ENCODE data around the gene CEP72. TPM values are rescaled to one million over a fixed set of nuclear protein-coding genes. Genes with fewer than 3 reads are reported as not detected.
"Not testable (repeated sequence)": the region's sequence is repeated elsewhere in the genome, so short reads cannot be mapped to it uniquely, and the experiment has no call there.

The CEP72 gene
- total RNA-seq, 1 experiment from 2014 or later: 17.3 TPM

GRCh38 chr5:677131-678101 is 65.3 kb downstream of the CEP72 start:
- no peaks in the 10 kb centered on the region for H3K36me3 ChIP-seq (ENCODE audit: low read depth, low read length)
- no peak overlapping the region for H3K9ac ChIP-seq (ENCODE audit: low read length)
- intact Hi-C loops (cut with micrococcal nuclease): no loop called here
- no TSS peak for BruUV-seq (replicated peaks)
- no peak overlapping the region for H3K4me3 ChIP-seq (ENCODE audit: low read length)
- POLR2A ChIA-PET (ENCODE audit: unreplicated experiment): no interaction called here
- no peak overlapping the region for H2AFZ ChIP-seq (ENCODE audit: low read length)
- TF ChIP-seq, protein P1, sequence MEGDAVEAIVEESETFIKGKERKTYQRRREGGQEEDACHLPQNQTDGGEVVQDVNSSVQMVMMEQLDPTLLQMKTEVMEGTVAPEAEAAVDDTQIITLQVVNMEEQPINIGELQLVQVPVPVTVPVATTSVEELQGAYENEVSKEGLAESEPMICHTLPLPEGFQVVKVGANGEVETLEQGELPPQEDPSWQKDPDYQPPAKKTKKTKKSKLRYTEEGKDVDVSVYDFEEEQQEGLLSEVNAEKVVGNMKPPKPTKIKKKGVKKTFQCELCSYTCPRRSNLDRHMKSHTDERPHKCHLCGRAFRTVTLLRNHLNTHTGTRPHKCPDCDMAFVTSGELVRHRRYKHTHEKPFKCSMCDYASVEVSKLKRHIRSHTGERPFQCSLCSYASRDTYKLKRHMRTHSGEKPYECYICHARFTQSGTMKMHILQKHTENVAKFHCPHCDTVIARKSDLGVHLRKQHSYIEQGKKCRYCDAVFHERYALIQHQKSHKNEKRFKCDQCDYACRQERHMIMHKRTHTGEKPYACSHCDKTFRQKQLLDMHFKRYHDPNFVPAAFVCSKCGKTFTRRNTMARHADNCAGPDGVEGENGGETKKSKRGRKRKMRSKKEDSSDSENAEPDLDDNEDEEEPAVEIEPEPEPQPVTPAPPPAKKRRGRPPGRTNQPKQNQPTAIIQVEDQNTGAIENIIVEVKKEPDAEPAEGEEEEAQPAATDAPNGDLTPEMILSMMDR (conservative IDR thresholded peaks at IDR 0.05; ENCODE audit: low read depth, low read length): no peak
- TF ChIP-seq EZH2phosphoT487 (IDR thresholded peaks at IDR 0.05; ENCODE audit: borderline replicate concordance, low read length): no peak
- no peak for TF ChIP-seq EZH2 (IDR thresholded peaks at IDR 0.05; ENCODE audit: low read length, unreplicated experiment)
- H3K27ac ChIP-seq (ENCODE audit: low read length): no peak overlapping the region
- CTCF ChIA-PET: no interaction called here
- H3K9me3 ChIP-seq (ENCODE audit: low read length): no peaks in the 10 kb centered on the region
- H4K20me1 ChIP-seq (ENCODE audit: low read length): no peaks in the 10 kb centered on the region
- ATAC-seq (no peak), DNase-seq (no peak)
- H3K4me2 ChIP-seq (ENCODE audit: low read length): no peak overlapping the region
- peaks cover 16% of the 10 kb centered on the region for H3K4me1 ChIP-seq (ENCODE audit: insufficient read depth, low read length)
- H3K79me2 ChIP-seq (ENCODE audit: low read length): no peaks in the 10 kb centered on the region
- H3K9me2 ChIP-seq (replicated peaks; ENCODE audit: low read length): no peaks in the 10 kb centered on the region
- no peaks in the 10 kb centered on the region for H3F3A ChIP-seq (ENCODE audit: low read length, unreplicated experiment)
- H3K27me3 ChIP-seq (ENCODE audit: low read length): no peaks in the 10 kb centered on the region

DNA sequence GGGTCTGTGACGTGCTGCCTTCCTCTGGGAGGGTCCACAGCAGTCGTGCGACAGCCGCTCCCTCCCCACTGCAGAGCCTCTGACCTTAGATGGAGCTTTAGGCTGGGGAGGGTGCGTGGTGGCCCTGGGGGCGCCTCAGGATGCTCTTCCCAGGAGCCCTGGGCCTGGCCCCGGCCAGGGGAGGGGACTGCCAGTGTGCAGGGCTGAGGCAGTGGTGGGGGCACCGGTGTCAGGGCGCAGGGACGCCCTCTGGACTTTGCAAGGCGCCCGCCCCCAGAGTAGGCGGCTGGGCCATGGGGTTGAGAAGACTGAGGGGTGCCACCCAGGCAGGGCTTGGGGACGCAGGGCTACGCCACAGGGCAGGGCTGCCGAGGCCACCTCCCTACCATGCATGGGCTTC is 66.4 kb downstream of the CEP72 start:
- H3K9ac ChIP-seq (ENCODE audit: low read length); H3F3A ChIP-seq (ENCODE audit: low read length, unreplicated experiment); POLR2A ChIA-PET (ENCODE audit: unreplicated experiment); H3K4me1 ChIP-seq (ENCODE audit: insufficient read depth, low read length); H3K4me3 ChIP-seq (ENCODE audit: low read length); H4K20me1 ChIP-seq (ENCODE audit: low read length); BruUV-seq (replicated peaks); H3K9me2 ChIP-seq (replicated peaks; ENCODE audit: low read length); H3K9me3 ChIP-seq (ENCODE audit: low read length); intact Hi-C loops (cut with micrococcal nuclease); CTCF ChIA-PET; H3K27ac ChIP-seq (ENCODE audit: low read length); H3K4me2 ChIP-seq (ENCODE audit: low read length); H3K27me3 ChIP-seq (ENCODE audit: low read length); H2AFZ ChIP-seq (ENCODE audit: low read length); ATAC-seq; H3K79me2 ChIP-seq (ENCODE audit: low read length); DNase-seq; H3K36me3 ChIP-seq (ENCODE audit: low read depth, low read length): not testable (repeated sequence)

DNA sequence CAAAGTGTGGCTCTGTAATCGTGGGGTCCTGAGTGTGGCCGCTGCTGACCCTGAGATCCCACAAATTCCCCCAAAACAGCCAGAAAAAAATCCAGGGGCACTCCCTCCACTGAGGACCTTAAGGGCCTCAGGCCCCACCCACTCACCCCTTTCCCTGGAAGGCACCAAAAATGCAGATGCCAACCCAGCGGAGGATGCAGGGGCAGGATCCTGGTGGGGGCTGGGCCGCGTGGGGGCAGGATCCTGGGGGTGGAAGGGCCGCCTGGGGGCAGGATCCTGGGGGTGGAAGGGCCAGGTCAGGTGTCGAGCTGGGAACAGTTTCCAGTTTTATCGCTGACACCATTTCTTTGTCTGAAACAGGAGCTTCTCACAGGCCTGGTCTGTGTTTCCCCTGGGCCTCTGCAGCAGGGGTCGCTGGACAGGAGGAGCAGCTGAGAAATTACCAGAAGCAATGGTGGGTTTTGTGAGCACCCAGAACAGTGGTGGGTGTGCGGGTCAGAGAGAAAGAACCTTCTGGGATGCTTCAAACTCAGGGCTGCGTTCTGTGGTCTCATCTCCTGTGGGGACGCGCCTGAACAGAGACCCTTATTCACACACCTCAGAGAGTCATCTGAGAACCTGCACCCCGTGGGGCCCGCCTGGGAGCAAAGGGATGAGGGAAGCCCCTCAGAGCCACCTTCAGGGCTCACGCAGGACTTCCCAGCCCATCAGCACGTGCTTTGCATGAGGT is 67.2 kb downstream of the CEP72 start:
- CTCF ChIA-PET; H3K4me3 ChIP-seq (ENCODE audit: low read length): not testable (repeated sequence)

DNA sequence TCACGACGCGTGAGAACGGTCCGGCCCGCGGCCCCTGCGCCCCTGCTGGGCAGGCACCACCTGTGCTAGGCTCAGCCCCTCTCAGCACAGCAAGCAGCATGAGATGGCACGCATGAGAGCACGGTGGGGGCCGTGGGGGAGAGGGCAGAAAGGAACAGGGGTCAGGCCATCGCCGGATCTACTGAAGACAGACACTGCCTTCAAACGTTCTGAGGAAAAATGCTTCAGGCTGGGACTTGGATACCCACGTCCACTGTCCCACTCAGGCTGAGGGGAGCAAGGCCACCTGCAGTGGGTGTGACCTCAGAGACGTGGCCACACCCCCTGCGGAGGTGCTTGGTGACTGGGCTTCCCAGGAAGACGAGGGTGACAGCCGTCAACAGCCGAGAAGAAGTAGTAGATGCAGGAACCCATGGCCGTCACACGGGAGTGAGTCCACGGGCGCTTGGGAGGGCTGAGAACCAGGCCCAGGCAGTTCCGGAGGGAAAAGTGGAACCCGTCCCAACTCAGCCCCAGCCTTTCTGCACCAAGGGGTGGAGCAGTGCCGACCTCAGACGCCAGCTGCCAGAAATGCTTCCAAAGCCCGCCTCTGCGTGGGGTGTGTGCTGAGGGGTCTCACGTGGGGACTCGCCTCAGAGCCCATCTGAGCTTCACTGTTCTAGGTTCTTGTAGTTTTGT is 68.1 kb downstream of the CEP72 start:
- H3K4me2 ChIP-seq (ENCODE audit: low read length); DNase-seq; CTCF ChIA-PET; H2AFZ ChIP-seq (ENCODE audit: low read length); H3F3A ChIP-seq (ENCODE audit: low read length, unreplicated experiment); H3K4me1 ChIP-seq (ENCODE audit: insufficient read depth, low read length); H3K36me3 ChIP-seq (ENCODE audit: low read depth, low read length); H3K27me3 ChIP-seq (ENCODE audit: low read length); ATAC-seq; H3K27ac ChIP-seq (ENCODE audit: low read length); POLR2A ChIA-PET (ENCODE audit: unreplicated experiment); H3K79me2 ChIP-seq (ENCODE audit: low read length); intact Hi-C loops (cut with micrococcal nuclease); H3K9me2 ChIP-seq (replicated peaks; ENCODE audit: low read length); BruUV-seq (replicated peaks); H4K20me1 ChIP-seq (ENCODE audit: low read length); H3K9me3 ChIP-seq (ENCODE audit: low read length); H3K4me3 ChIP-seq (ENCODE audit: low read length); H3K9ac ChIP-seq (ENCODE audit: low read length): not testable (repeated sequence)

More for the DNA sequence above, 67.2 kb downstream of the CEP72 start:
- H3K4me1 ChIP-seq (ENCODE audit: insufficient read depth, low read length); H3F3A ChIP-seq (ENCODE audit: low read length, unreplicated experiment); H3K27ac ChIP-seq (ENCODE audit: low read length); H3K79me2 ChIP-seq (ENCODE audit: low read length); H3K36me3 ChIP-seq (ENCODE audit: low read depth, low read length); H3K27me3 ChIP-seq (ENCODE audit: low read length); POLR2A ChIA-PET (ENCODE audit: unreplicated experiment); ATAC-seq; H3K9me3 ChIP-seq (ENCODE audit: low read length); intact Hi-C loops (cut with micrococcal nuclease); H3K9me2 ChIP-seq (replicated peaks; ENCODE audit: low read length); H3K9ac ChIP-seq (ENCODE audit: low read length); DNase-seq; H2AFZ ChIP-seq (ENCODE audit: low read length); H4K20me1 ChIP-seq (ENCODE audit: low read length); BruUV-seq (replicated peaks); H3K4me2 ChIP-seq (ENCODE audit: low read length): not testable (repeated sequence)

DNA sequence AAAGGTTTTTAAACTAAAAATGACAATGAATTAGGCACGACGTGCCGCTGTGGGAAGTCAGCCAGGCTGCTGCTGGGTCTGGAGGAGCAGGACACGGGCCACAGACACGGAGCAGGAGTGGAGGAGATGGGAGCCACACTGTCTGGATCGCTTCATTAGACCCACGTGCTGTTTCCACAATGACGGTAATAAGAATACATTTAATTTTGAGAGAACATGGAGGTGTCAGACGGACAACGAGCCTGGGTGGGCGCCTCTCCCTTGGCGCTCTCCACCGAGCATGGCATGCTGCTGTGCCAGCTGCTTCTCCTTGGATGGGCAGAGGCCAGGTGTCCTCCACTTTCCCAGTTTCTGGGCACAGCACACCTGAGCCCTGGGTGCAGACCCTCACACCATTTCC is 68.7 kb downstream of the CEP72 start:
- BruUV-seq (replicated peaks); DNase-seq; H3K9me3 ChIP-seq (ENCODE audit: low read length); H3K9me2 ChIP-seq (replicated peaks; ENCODE audit: low read length); intact Hi-C loops (cut with micrococcal nuclease); H3F3A ChIP-seq (ENCODE audit: low read length, unreplicated experiment); H4K20me1 ChIP-seq (ENCODE audit: low read length); POLR2A ChIA-PET (ENCODE audit: unreplicated experiment); H3K36me3 ChIP-seq (ENCODE audit: low read depth, low read length); H3K4me1 ChIP-seq (ENCODE audit: insufficient read depth, low read length); ATAC-seq; H3K79me2 ChIP-seq (ENCODE audit: low read length); H3K27me3 ChIP-seq (ENCODE audit: low read length); H3K4me2 ChIP-seq (ENCODE audit: low read length); H3K27ac ChIP-seq (ENCODE audit: low read length); H3K9ac ChIP-seq (ENCODE audit: low read length); H3K4me3 ChIP-seq (ENCODE audit: low read length); CTCF ChIA-PET; H2AFZ ChIP-seq (ENCODE audit: low read length): not testable (repeated sequence)
